ENCODE measurements around the gene FAM9C. TPM values are rescaled to one million over a fixed set of nuclear protein-coding genes. Genes with fewer than 3 reads are reported as not detected.

Gene FAM9C
- total RNA-seq, 1 donor from 2014 or later: not detected

GRCh38 chrX:13050151-13050550 lies 5.7 kb upstream of the FAM9C start:
- Histone ChIP-seq H3K36me3 (ENCODE audit: control insufficient read depth, insufficient read depth, low read length) (no peaks in the 10 kb centered on the region), H3K27me3 (ENCODE audit: control insufficient read depth, insufficient read depth, low read length) (no peaks in the 10 kb centered on the region), H3K4me3 (ENCODE audit: low read depth, low read length) (no peak overlapping the region)
- no peak for TF ChIP-seq CTCF (IDR thresholded peaks at IDR 0.05; ENCODE audit: insufficient read depth, low read length, poor library complexity, severe bottlenecking)
- no peak for DNase-seq (ENCODE audit: low read depth)

GRCh38 chrX:13048280-13048679 lies 3.9 kb upstream of the FAM9C start:
- Histone ChIP-seq H3K36me3 (ENCODE audit: control insufficient read depth, insufficient read depth, low read length) (no peaks in the 10 kb centered on the region), H3K27me3 (ENCODE audit: control insufficient read depth, insufficient read depth, low read length) (no peaks in the 10 kb centered on the region), H3K4me3 (ENCODE audit: low read depth, low read length) (no peak overlapping the region)
- TF ChIP-seq CTCF (IDR thresholded peaks at IDR 0.05; ENCODE audit: insufficient read depth, low read length, poor library complexity, severe bottlenecking): no peak
- no peak for DNase-seq (ENCODE audit: low read depth)

GRCh38 chrX:13047759-13048158 lies 3.3 kb upstream of the FAM9C start:
- no peak for TF ChIP-seq CTCF (IDR thresholded peaks at IDR 0.05; ENCODE audit: insufficient read depth, low read length, poor library complexity, severe bottlenecking)

GRCh38 chrX:13046141-13046855 lies 1.9 kb upstream of the FAM9C start:
- no peaks in the 10 kb centered on the region for H3K36me3 ChIP-seq (ENCODE audit: control insufficient read depth, insufficient read depth, low read length)
- TF ChIP-seq CTCF (IDR thresholded peaks at IDR 0.05; ENCODE audit: insufficient read depth, low read length, poor library complexity, severe bottlenecking): no peak
- H3K27me3 ChIP-seq (ENCODE audit: control insufficient read depth, insufficient read depth, low read length): no peaks in the 10 kb centered on the region
- DNase-seq (ENCODE audit: low read depth): no peak
- H3K4me3 ChIP-seq (ENCODE audit: low read depth, low read length): no peak overlapping the region

More at GRCh38 chrX:13047759-13048158, 3.3 kb upstream of the FAM9C start:
- H3K27me3 ChIP-seq (ENCODE audit: control insufficient read depth, insufficient read depth, low read length): no peaks in the 10 kb centered on the region
- no peaks in the 10 kb centered on the region for H3K36me3 ChIP-seq (ENCODE audit: control insufficient read depth, insufficient read depth, low read length)
- no peak for DNase-seq (ENCODE audit: low read depth)
- H3K4me3 ChIP-seq (ENCODE audit: low read depth, low read length): no peak overlapping the region

- no peak for TF ChIP-seq CTCF (IDR thresholded peaks at IDR 0.05; ENCODE audit: insufficient read depth, low read length, poor library complexity, severe bottlenecking)
- Histone ChIP-seq H3K27me3 (ENCODE audit: control insufficient read depth, insufficient read depth, low read length) (no peaks in the 10 kb centered on the region), H3K36me3 (ENCODE audit: control insufficient read depth, insufficient read depth, low read length) (no peaks in the 10 kb centered on the region), H3K4me3 (ENCODE audit: low read depth, low read length) (no peak overlapping the region)
- no peak for DNase-seq (ENCODE audit: low read depth)
These were observed 482 bp downstream of the FAM9C start for GRCh38 chrX:13043938-13044337.

GRCh38 chrX:13043138-13043537 lies 1.3 kb downstream of the FAM9C start:
- DNase-seq (ENCODE audit: low read depth): no peak
- TF ChIP-seq CTCF (IDR thresholded peaks at IDR 0.05; ENCODE audit: insufficient read depth, low read length, poor library complexity, severe bottlenecking): no peak
- H3K36me3 ChIP-seq (ENCODE audit: control insufficient read depth, insufficient read depth, low read length): no peaks in the 10 kb centered on the region
- H3K4me3 ChIP-seq (ENCODE audit: low read depth, low read length): no peak overlapping the region
- H3K27me3 ChIP-seq (ENCODE audit: control insufficient read depth, insufficient read depth, low read length): no peaks in the 10 kb centered on the region
